ENCODE measurements around the gene PRORP.
"Not testable (repeated sequence)": the region's sequence is repeated elsewhere in the genome, so short reads cannot be mapped to it uniquely, and the experiment has no call there.

The PRORP gene

GRCh38 chr14:35121887-35122695 is at the start of gene PRORP, which contains the start of gene PPP2R3C:
PRORP (plus strand) TSS chr14:35122552; CDS start chr14:35123246, 694 bp downstream.
PPP2R3C (minus strand) TSS chr14:35121990; CDS start chr14:35121959, 31 bp downstream.
- DNase-seq = peak; percentile 94 to 97

GRCh38 chr14:35073486-35073885 is 48.9 kb upstream of the PRORP start:
- DNase-seq = no peak

- DNase-seq = no peak
These were observed 44.3 kb upstream of the PRORP start for GRCh38 chr14:35078082-35078481.

GRCh38 chr14:35079742-35080141 is 42.6 kb upstream of the PRORP start:
- DNase-seq = no peak

GRCh38 chr14:35083530-35084150 is 38.7 kb upstream of the PRORP start:
- no peak for DNase-seq

- DNase-seq = no peak
These were observed 36.9 kb upstream of the PRORP start for GRCh38 chr14:35085441-35085840.

GRCh38 chr14:35088514-35088913 is 33.8 kb upstream of the PRORP start:
- no peak for DNase-seq

- DNase-seq = not testable (repeated sequence)
These were observed 27.7 kb upstream of the PRORP start for GRCh38 chr14:35094645-35095044.

GRCh38 chr14:35107866-35108265 is 14.5 kb upstream of the PRORP start:
- DNase-seq = no peak

- no peak for DNase-seq
These were observed 9.7 kb upstream of the PRORP start for GRCh38 chr14:35112641-35113040.

- DNase-seq = no peak
These were observed 8.9 kb upstream of the PRORP start for GRCh38 chr14:35113308-35113950.

GRCh38 chr14:35114036-35114435 is 8.3 kb upstream of the PRORP start:
- DNase-seq = no peak

- no peak for DNase-seq
These were observed 6.1 kb upstream of the PRORP start for GRCh38 chr14:35116242-35116641.

GRCh38 chr14:35117112-35117511 is 5.2 kb upstream of the PRORP start:
- no peak for DNase-seq

GRCh38 chr14:35121026-35121886 is 1.1 kb upstream of the PRORP start:
- peak in 1 of 2 donors; percentile 19 for DNase-seq

- DNase-seq = no peak
These were observed 490 bp downstream of the PRORP start for GRCh38 chr14:35122696-35123387.

GRCh38 chr14:35123388-35123703 is 994 bp downstream of the PRORP start:
- no peak for DNase-seq

- DNase-seq = no peak
These were observed 1.8 kb downstream of the PRORP start for GRCh38 chr14:35124127-35124526.

GRCh38 chr14:35133542-35134328 is 11.4 kb downstream of the PRORP start:
- no peak for DNase-seq

- no peak for DNase-seq
These were observed 12.2 kb downstream of the PRORP start for GRCh38 chr14:35134329-35135123.

GRCh38 chr14:35138585-35138984 is 16.2 kb downstream of the PRORP start:
- DNase-seq = no peak

Measured in CD4-positive, alpha-beta T cell treated with Interleukin-4 for 1 hour (primary cell).